Skeletal muscle tissue (tissue), 4 donors: Measurements from ENCODE around the gene SEMA4B. TPM values are rescaled to one million over a fixed set of nuclear protein-coding genes. Genes with fewer than 3 reads are reported as not detected.

ENCODE experiments used
- H3K27ac ChIP-seq: one replicate; pipeline ENCODE4 v1.7.0; 2013; ENCODE audit warnings: mild to moderate bottlenecking, low read depth, low read length, inconsistent platforms
- H3K27me3 ChIP-seq, 3 donors: one replicate each; pipeline ENCODE4 v1.7.0; 2013; ENCODE audit warnings: low read length in 3 of 3; ENCODE audit not compliant: control insufficient read depth in 3 of 3, insufficient read depth in 3 of 3
- H3K36me3 ChIP-seq, 3 donors: one replicate each; pipeline ENCODE4 v1.7.0; 2013; ENCODE audit warnings: low read length in 3 of 3; ENCODE audit not compliant: control insufficient read depth in 3 of 3, insufficient read depth in 3 of 3
- H3K4me1 ChIP-seq, 3 donors: one replicate each; pipeline ENCODE4 v1.7.0; 2013; ENCODE audit warnings: low read length in 3 of 3, mild to moderate bottlenecking in 3 of 3; ENCODE audit not compliant: control insufficient read depth in 3 of 3, insufficient read depth in 3 of 3
- H3K4me3 ChIP-seq, 3 donors: one replicate each; pipeline ENCODE4 v1.7.0; 2013; ENCODE audit warnings: low read length in 3 of 3
- H3K9ac ChIP-seq, 3 donors: one replicate each; pipeline ENCODE4 v1.7.0; 2013; ENCODE audit warnings: low read length in 3 of 3, mild to moderate bottlenecking in 3 of 3, moderate library complexity in 2 of 3, low read depth in 1 of 3
- H3K9me3 ChIP-seq, 3 donors: one replicate each; pipeline ENCODE4 v1.7.0; 2013; ENCODE audit warnings: low read length in 3 of 3; ENCODE audit not compliant: control insufficient read depth in 3 of 3
- total RNA-seq: library from RNA; depleted of rRNA; stranded (reverse); fragments of >200 nt; gene quantifications from one replicate; pipeline ENCODE4 v1.2.3, GENCODE V29; 2014
- donor health status: Osteomylitis.

The SEMA4B gene
- total RNA-seq, 1 donor from 2014 or later = 7.8 TPM

GRCh38 chr15:90231028-90232017 lies 30.2 kb downstream of the SEMA4B start:
- Histone ChIP-seq H3K4me3 (peak overlapping the region in 1 of 3 donors; percentile 56), H3K36me3 (peaks cover 30 to 41% (median 35%) of the 10 kb centered on the region in 3 donors), H3K4me1 (peaks cover 36 to 49% (median 37%) of the 10 kb centered on the region in 3 donors), H3K9me3 (no peaks in the 10 kb centered on the region), H3K27ac (no peak overlapping the region), H3K27me3 (no peaks in the 10 kb centered on the region), H3K9ac (peak overlapping the region in 2 of 3 donors; percentile 30 to 74)

GRCh38 chr15:90232196-90232595 lies 31.1 kb downstream of the SEMA4B start:
- Histone ChIP-seq H3K36me3 (peaks cover 31 to 35% (median 35%) of the 10 kb centered on the region in 3 donors), H3K9ac (peak overlapping the region in 2 of 3 donors; percentile 33 to 88), H3K27ac (no peak overlapping the region), H3K4me1 (peaks cover 36 to 49% (median 37%) of the 10 kb centered on the region in 3 donors), H3K9me3 (no peaks in the 10 kb centered on the region), H3K27me3 (no peaks in the 10 kb centered on the region), H3K4me3 (peak overlapping the region in 1 of 3 donors; percentile 32)

- peaks cover 30 to 33% (median 30%) of the 10 kb centered on the region in 3 donors for H3K36me3 ChIP-seq
- H3K9me3 ChIP-seq = no peaks in the 10 kb centered on the region
- peak overlapping the region; percentile 87 to 88 (median 87) for H3K9ac ChIP-seq
- H3K4me3 ChIP-seq = peak overlapping the region; percentile 86 to 87 (median 87)
- H3K27ac ChIP-seq = peak overlapping the region; percentile 82
- peaks cover 36 to 49% (median 37%) of the 10 kb centered on the region in 3 donors for H3K4me1 ChIP-seq
- no peaks in the 10 kb centered on the region for H3K27me3 ChIP-seq
Measured at GRCh38 chr15:90232941-90233386, 31.8 kb downstream of the SEMA4B start.

- H3K4me3 ChIP-seq = peak within 1 kb of the TSS; percentile 86 to 92 (median 90)
- peaks cover 36 to 49% (median 37%) of the 10 kb centered on the region in 3 donors for H3K4me1 ChIP-seq
- no peaks in the 10 kb centered on the region for H3K27me3 ChIP-seq
- peak within 1 kb of the TSS; percentile 88 to 92 (median 90) for H3K9ac ChIP-seq
- no peaks in the 10 kb centered on the region for H3K9me3 ChIP-seq
- H3K27ac ChIP-seq = peak within 1 kb of the TSS; percentile 82
- H3K36me3 ChIP-seq = peaks cover 30 to 35% (median 32%) of the 10 kb centered on the region in 3 donors
Measured at GRCh38 chr15:90233387-90234095, 32.4 kb downstream of the SEMA4B start, which contains the start of gene CIB1. Gene CIB1, minus strand, starts transcription at chr15:90233941. Its CDS starts 56 bp downstream, at chr15:90233885.

GRCh38 chr15:90234096-90234988 lies 33.2 kb downstream of the SEMA4B start, which contains the start of gene GDPGP1:
Gene GDPGP1, plus strand, starts transcription at chr15:90234209. Its CDS starts 6,700 bp downstream, at chr15:90240909.
- Histone ChIP-seq H3K9ac (peak within 1 kb of the TSS; percentile 88 to 92 (median 90)), H3K4me3 (peak within 1 kb of the TSS; percentile 86 to 92 (median 90)), H3K9me3 (no peaks in the 10 kb centered on the region), H3K27me3 (no peaks in the 10 kb centered on the region), H3K4me1 (peaks cover 34 to 49% (median 37%) of the 10 kb centered on the region in 3 donors), H3K36me3 (peaks cover 25 to 34% (median 28%) of the 10 kb centered on the region in 3 donors), H3K27ac (peak within 1 kb of the TSS; percentile 82)

- no peak overlapping the region for H3K9ac ChIP-seq
- H3K27ac ChIP-seq = no peak overlapping the region
- no peaks in the 10 kb centered on the region for H3K9me3 ChIP-seq
- H3K36me3 ChIP-seq = peaks cover 20 to 22% (median 21%) of the 10 kb centered on the region in 3 donors
- peaks cover 0 to 7% (median 5%) of the 10 kb centered on the region in 3 donors for H3K4me1 ChIP-seq
- no peak overlapping the region for H3K4me3 ChIP-seq
- H3K27me3 ChIP-seq = no peaks in the 10 kb centered on the region
Measured at GRCh38 chr15:90239371-90239770, 38.2 kb downstream of the SEMA4B start.

GRCh38 chr15:90240856-90241255 lies 39.7 kb downstream of the SEMA4B start:
- Histone ChIP-seq H3K27me3 (no peaks in the 10 kb centered on the region), H3K4me1 (no peaks in the 10 kb centered on the region), H3K9ac (no peak overlapping the region), H3K36me3 (peaks cover 20 to 22% (median 21%) of the 10 kb centered on the region in 3 donors), H3K4me3 (no peak overlapping the region), H3K9me3 (no peaks in the 10 kb centered on the region), H3K27ac (no peak overlapping the region)

- no peak overlapping the region for H3K4me3 ChIP-seq
- H3K9ac ChIP-seq = no peak overlapping the region
- no peaks in the 10 kb centered on the region for H3K4me1 ChIP-seq
- H3K27ac ChIP-seq = no peak overlapping the region
- no peaks in the 10 kb centered on the region for H3K27me3 ChIP-seq
- H3K36me3 ChIP-seq = peaks cover 16 to 17% (median 17%) of the 10 kb centered on the region in 3 donors
- no peaks in the 10 kb centered on the region for H3K9me3 ChIP-seq
Measured at GRCh38 chr15:90241343-90242192, 40.4 kb downstream of the SEMA4B start.
